ENCODE measurements around the gene DCP1B. TPM values are rescaled to one million over a fixed set of nuclear protein-coding genes. Genes with fewer than 3 reads are reported as not detected.

The DCP1B gene
- total RNA-seq, 1 donor from 2014 or later = 22.9 TPM

GRCh38 chr12:1920436-1920835, 83.8 kb downstream of the DCP1B start:
- no peak overlapping the region for H3K27ac Mint-ChIP-seq
- no peak overlapping the region for H3K4me3 Mint-ChIP-seq
- peaks cover 14% of the 10 kb centered on the region for H3K4me1 Mint-ChIP-seq
- no peak for DNase-seq (ENCODE audit: low spot score in 2 of 2, unreplicated experiment in 2 of 2)
- no peaks in the 10 kb centered on the region for H3K9me3 Mint-ChIP-seq
- H3K36me3 Mint-ChIP-seq = no peaks in the 10 kb centered on the region
- H3K27me3 Mint-ChIP-seq (ENCODE audit: low read depth) = no peaks in the 10 kb centered on the region
- no peak for TF ChIP-seq CTCF (IDR thresholded peaks at IDR 0.05; ENCODE audit: unreplicated experiment)

GRCh38 chr12:1919763-1920162, 84.5 kb downstream of the DCP1B start:
- H3K27ac Mint-ChIP-seq = no peak overlapping the region
- H3K27me3 Mint-ChIP-seq (ENCODE audit: low read depth) = no peaks in the 10 kb centered on the region
- DNase-seq (ENCODE audit: low spot score in 2 of 2, unreplicated experiment in 2 of 2) = no peak
- H3K4me3 Mint-ChIP-seq = no peak overlapping the region
- no peak for TF ChIP-seq CTCF (IDR thresholded peaks at IDR 0.05; ENCODE audit: unreplicated experiment)
- H3K4me1 Mint-ChIP-seq = peaks cover 14% of the 10 kb centered on the region
- no peaks in the 10 kb centered on the region for H3K36me3 Mint-ChIP-seq
- H3K9me3 Mint-ChIP-seq = no peaks in the 10 kb centered on the region

GRCh38 chr12:1919284-1919683, 85.0 kb downstream of the DCP1B start:
- Mint-ChIP-seq H3K4me3 (no peak overlapping the region), H3K27me3 (ENCODE audit: low read depth) (no peaks in the 10 kb centered on the region), H3K27ac (no peak overlapping the region), H3K4me1 (peaks cover 14% of the 10 kb centered on the region), H3K36me3 (no peaks in the 10 kb centered on the region), H3K9me3 (no peaks in the 10 kb centered on the region)
- no peak for TF ChIP-seq CTCF (IDR thresholded peaks at IDR 0.05; ENCODE audit: unreplicated experiment)
- no peak for DNase-seq (ENCODE audit: low spot score in 2 of 2, unreplicated experiment in 2 of 2)

GRCh38 chr12:1918884-1919236, 85.4 kb downstream of the DCP1B start:
- TF ChIP-seq CTCF (IDR thresholded peaks at IDR 0.05; ENCODE audit: unreplicated experiment) = no peak
- no peaks in the 10 kb centered on the region for H3K27me3 Mint-ChIP-seq (ENCODE audit: low read depth)
- no peak overlapping the region for H3K4me3 Mint-ChIP-seq
- DNase-seq (ENCODE audit: low spot score in 2 of 2, unreplicated experiment in 2 of 2) = no peak
- H3K9me3 Mint-ChIP-seq = no peaks in the 10 kb centered on the region
- H3K27ac Mint-ChIP-seq = no peak overlapping the region
- peaks cover 14% of the 10 kb centered on the region for H3K4me1 Mint-ChIP-seq
- H3K36me3 Mint-ChIP-seq = no peaks in the 10 kb centered on the region

DNA sequence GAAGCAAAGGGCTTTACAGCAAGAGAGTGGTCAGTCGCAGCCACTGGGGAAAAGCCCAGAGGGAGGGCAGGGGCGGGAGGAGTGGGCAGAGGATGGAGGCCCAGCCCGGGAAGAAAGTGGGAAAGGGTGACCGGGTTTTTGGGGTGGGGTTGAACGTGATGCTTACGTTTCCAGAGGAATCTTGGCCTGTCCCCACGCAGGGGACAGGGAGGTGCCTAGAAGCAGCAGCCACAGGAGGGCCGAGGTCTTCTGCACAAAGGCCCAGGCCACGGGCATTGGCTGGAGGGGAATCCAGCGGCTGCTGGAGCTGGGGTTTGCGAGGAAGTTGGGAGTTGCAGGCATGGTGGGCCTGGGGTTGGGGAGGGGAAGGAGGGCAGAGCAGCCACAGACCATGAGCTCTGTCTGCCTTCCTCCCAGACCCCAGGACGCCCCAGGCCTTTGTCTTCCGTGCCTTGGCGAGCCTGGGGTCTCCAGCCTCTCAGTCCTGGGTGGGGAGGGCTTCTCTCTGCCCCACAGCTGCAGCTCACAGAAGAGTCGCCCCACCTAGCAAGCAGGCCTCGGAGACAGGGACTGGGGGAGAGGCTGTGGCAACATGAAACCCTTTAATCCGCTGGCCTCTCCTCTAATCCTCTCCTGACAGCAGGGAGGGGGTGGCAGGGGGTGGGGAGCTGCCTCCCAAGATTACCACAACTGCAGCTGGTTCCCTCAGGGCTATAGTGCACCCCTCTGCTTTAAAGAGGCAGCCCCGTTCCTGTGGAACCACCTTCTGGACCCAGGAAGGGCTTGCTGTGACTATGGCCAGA, 86.0 kb downstream of the DCP1B start, which contains the start of gene CACNA2D4:
Gene CACNA2D4 (minus strand): TSS at position 572 of the 803 bp plus-strand sequence. CDS start 179 bp downstream, at position 393.
- Mint-ChIP-seq H3K4me1 (peaks cover 14% of the 10 kb centered on the region), H3K36me3 (no peaks in the 10 kb centered on the region), H3K9me3 (no peaks in the 10 kb centered on the region), H3K27ac (no peak within 1 kb of the TSS), H3K27me3 (ENCODE audit: low read depth) (no peaks in the 10 kb centered on the region), H3K4me3 (peak within 1 kb of the TSS; percentile 30)
- DNase-seq (ENCODE audit: low spot score in 2 of 2, unreplicated experiment in 2 of 2) = no peak
- TF ChIP-seq CTCF (IDR thresholded peaks at IDR 0.05; ENCODE audit: unreplicated experiment) = no peak

Measured in mesothelial cell of epicardium (in vitro differentiated cells).